H1 (cell line): Measurements from ENCODE around the gene SGO2. TPM values are rescaled to one million over a fixed set of nuclear protein-coding genes. Genes with fewer than 3 reads are reported as not detected.

ENCODE experiments used
- CTCF ChIA-PET: fragments of 300-600 bp; sonication (Branson Sonifier 250); formaldehyde crosslinking; loops from one replicate; lab custom pipeline; 2021; ENCODE audit not compliant: partially characterized antibody; lab: Charles Lee
- POLR2A ChIA-PET: fragments of 300-600 bp; sonication (Branson Sonifier 250); formaldehyde crosslinking; loops from one replicate; lab custom pipeline; 2021; ENCODE audit warnings: inconsistent platforms; ENCODE audit not compliant: partially characterized antibody; lab: Charles Lee
- DNase-seq, 2 experiments: peaks; one replicate each; pipeline versions ENCODE4 v3.0.0 to v3.0.0-alpha.2; 2010 to 2022; ENCODE audit warnings: low spot score in 2 of 2, low read depth in 1 of 2, mixed read lengths in 1 of 2
- FAIRE-seq: peaks from 2 replicates; lab custom pipeline; 2011; peaks lifted over from hg19 to GRCh38; lab: Jason Lieb, UNC
- H2AFZ ChIP-seq: 2 replicates; pipeline ENCODE4 v1.8.1; 2012; ENCODE audit warnings: low read length, inconsistent platforms
- H2AK5ac ChIP-seq: 2 replicates; pipeline ENCODE4 v1.6.1; 2013; ENCODE audit warnings: low read depth, low read length
- H2BK120ac ChIP-seq: replicated peaks from 2 replicates; pipeline ENCODE3; 2013; ENCODE audit warnings: low read depth, low read length, inconsistent platforms
- H2BK12ac ChIP-seq: 2 replicates; pipeline ENCODE4 v1.6.1; 2013; ENCODE audit warnings: low read depth, low read length
- H2BK15ac ChIP-seq: 2 replicates; pipeline ENCODE4 v1.6.1; 2013; ENCODE audit warnings: low read length
- H2BK20ac ChIP-seq: 2 replicates; pipeline ENCODE4 v1.6.1; 2013; ENCODE audit warnings: low read length
- H2BK5ac ChIP-seq: 2 replicates; pipeline ENCODE4 v1.6.1; 2013; ENCODE audit warnings: low read depth, low read length
- H3K14ac ChIP-seq: 2 replicates; pipeline ENCODE4 v1.6.1; 2013; ENCODE audit warnings: inconsistent platforms; ENCODE audit not compliant: insufficient read length
- H3K18ac ChIP-seq: 2 replicates; pipeline ENCODE4 v1.6.1; 2013; ENCODE audit warnings: low read length; ENCODE audit errors: extremely low read depth
- H3K23ac ChIP-seq: 2 replicates; pipeline ENCODE4 v1.6.1; 2013; ENCODE audit warnings: inconsistent platforms; ENCODE audit not compliant: insufficient read length
- H3K23me2 ChIP-seq: 2 replicates; pipeline ENCODE4 v1.6.1; 2013; ENCODE audit warnings: low read depth, low read length
- H3K27ac ChIP-seq: 2 replicates; pipeline ENCODE4 v1.6.1; 2011; ENCODE audit warnings: low read depth, low read length, inconsistent platforms
- H3K27me3 ChIP-seq, 4 experiments: replicated peaks in 1 of 4; 1 replicate in 1 of 4; 2 replicates in 3 of 4; pipeline versions ENCODE4 v1.6.1 to v1.8.1; 2011 to 2013; ENCODE audit warnings: low read length in 3 of 4, mild to moderate bottlenecking in 3 of 4, inconsistent platforms in 2 of 4, mixed read lengths in 2 of 4, moderate library complexity in 1 of 4; ENCODE audit not compliant: control insufficient read depth in 3 of 4, insufficient read depth in 3 of 4; ENCODE audit errors: extremely low read depth in 1 of 4
- H3K36me3 ChIP-seq, 4 experiments: 2 replicates each; pipeline versions ENCODE4 v1.6.1 to v1.8.1; 2011 to 2013; ENCODE audit warnings: mild to moderate bottlenecking in 4 of 4, low read length in 3 of 4, moderate library complexity in 2 of 4, control low read depth in 1 of 4, inconsistent platforms in 1 of 4; ENCODE audit not compliant: insufficient read depth in 4 of 4, control insufficient read depth in 2 of 4
- H3K4ac ChIP-seq: replicated peaks from 2 replicates; pipeline ENCODE3; 2013; ENCODE audit warnings: low read length, low read depth, mixed read lengths, inconsistent platforms; ENCODE audit not compliant: insufficient read length
- H3K4me1 ChIP-seq, 4 experiments: replicated peaks in 1 of 4; 1 replicate in 1 of 4; 2 replicates in 3 of 4; pipeline versions ENCODE4 v1.6.1 to v1.8.1; 2011 to 2013; ENCODE audit warnings: low read length in 3 of 4, inconsistent platforms in 2 of 4, mixed read lengths in 1 of 4; ENCODE audit not compliant: insufficient read depth in 4 of 4, control insufficient read depth in 3 of 4
- H3K4me2 ChIP-seq, 2 experiments: 2 replicates each; pipeline versions ENCODE4 v1.6.1 to v1.8.1; 2011 to 2013; ENCODE audit warnings: low read depth in 2 of 2, low read length in 2 of 2, control low read depth in 1 of 2, inconsistent platforms in 1 of 2, mild to moderate bottlenecking in 1 of 2; ENCODE audit not compliant: insufficient read depth in 1 of 2
- H3K4me3 ChIP-seq, 4 experiments: fragments of 200-600, 300-600 bp in 1 of 4; sonication (generic), shearing (Covaris generic), sonication (Bioruptor Twin) in 1 of 4; 2 replicates each; pipeline versions ENCODE4 v1.5.1 to v1.8.1; 2011 to 2016; ENCODE audit warnings: low read length in 4 of 4, low read depth in 3 of 4, control low read depth in 2 of 4, inconsistent platforms in 2 of 4, mild to moderate bottlenecking in 2 of 4, mixed read lengths in 1 of 4, moderate library complexity in 1 of 4; ENCODE audit not compliant: insufficient read depth in 2 of 4; ENCODE audit errors: extremely low read depth in 1 of 4
- H3K56ac ChIP-seq: replicated peaks from 2 replicates; pipeline ENCODE3; 2013; ENCODE audit warnings: low read depth, mild to moderate bottlenecking, mixed read lengths, low read length, inconsistent platforms; ENCODE audit not compliant: insufficient read length
- H3K79me1 ChIP-seq: 2 replicates; pipeline ENCODE4 v1.6.1; 2013; ENCODE audit warnings: low read depth, low read length, control low read depth
- H3K79me2 ChIP-seq, 2 experiments: 2 replicates each; pipeline versions ENCODE4 v1.6.1 to v1.8.1; 2012 to 2013; ENCODE audit warnings: low read length in 2 of 2, mild to moderate bottlenecking in 2 of 2, inconsistent platforms in 1 of 2; ENCODE audit not compliant: insufficient read depth in 2 of 2, control insufficient read depth in 1 of 2
- H3K9ac ChIP-seq, 4 experiments: replicated peaks in 1 of 4; 1 replicate in 1 of 4; 2 replicates in 3 of 4; pipeline versions ENCODE4 v1.6.1 to v1.8.1; 2011 to 2013; ENCODE audit warnings: low read depth in 3 of 4, low read length in 3 of 4, control low read depth in 2 of 4, mild to moderate bottlenecking in 2 of 4, moderate library complexity in 2 of 4, inconsistent platforms in 1 of 4; ENCODE audit errors: extremely low read depth in 1 of 4
- H3K9me3 ChIP-seq, 2 experiments: 2 replicates each; pipeline versions ENCODE4 v1.6.1 to v1.8.1; 2012 to 2013; ENCODE audit warnings: mild to moderate bottlenecking in 2 of 2, moderate library complexity in 2 of 2, control low read depth in 1 of 2, inconsistent platforms in 1 of 2, low read depth in 1 of 2, low read length in 1 of 2, mixed read lengths in 1 of 2; ENCODE audit not compliant: insufficient read depth in 2 of 2
- H4K20me1 ChIP-seq, 2 experiments: replicated peaks in 1 of 2; 2 replicates each; pipeline versions ENCODE3 to v1.8.1; 2011 to 2013; ENCODE audit warnings: inconsistent platforms in 2 of 2, low read length in 2 of 2, mild to moderate bottlenecking in 1 of 2; ENCODE audit not compliant: insufficient read depth in 2 of 2, control insufficient read depth in 1 of 2
- H4K5ac ChIP-seq: 2 replicates; pipeline ENCODE4 v1.6.1; 2013; ENCODE audit warnings: low read length, low read depth, mixed read lengths, inconsistent platforms; ENCODE audit not compliant: insufficient read length
- H4K8ac ChIP-seq: 2 replicates; pipeline ENCODE4 v1.8.0; 2013; ENCODE audit warnings: mild to moderate bottlenecking, moderate library complexity, low read length, inconsistent platforms; ENCODE audit not compliant: insufficient read depth; ENCODE audit errors: extremely low read depth
- H4K91ac ChIP-seq: replicated peaks from 2 replicates; pipeline ENCODE3; 2013; ENCODE audit warnings: low read length, mixed read lengths, inconsistent platforms; ENCODE audit not compliant: insufficient read length
- BCL11A ChIP-seq, 2 experiments: IDR thresholded peaks; one replicate each; pipeline ENCODE4 v1.6.1; 2011; ENCODE audit warnings: low read depth in 2 of 2, low read length in 2 of 2, mild to moderate bottlenecking in 2 of 2
- KDM4A ChIP-seq: IDR thresholded peaks from one replicate; pipeline ENCODE4 v1.7.1; 2012; ENCODE audit warnings: low read depth, mild to moderate bottlenecking, moderate library complexity, low read length, inconsistent platforms; ENCODE audit not compliant: severe bottlenecking
- POLR2AphosphoS5 ChIP-seq: IDR thresholded peaks from 2 replicates; pipeline ENCODE4 v1.6.1; 2011; ENCODE audit warnings: low read depth, low read length
- RBBP5 ChIP-seq: IDR thresholded peaks from 2 replicates; pipeline ENCODE4 v1.7.1; 2012; ENCODE audit warnings: low read depth, mild to moderate bottlenecking, inconsistent platforms, low read length, moderate library complexity, borderline replicate concordance
- WGBS, 2 experiments: shearing (Covaris generic) in 1 of 2; methylation state at CpG; one replicate each; pipeline versions ENCODE4 v1.1.6 to v1.1.7; 2013 to 2015; ENCODE audit warnings: low lambda C conversion rate in 2 of 2, mixed read lengths in 2 of 2, inconsistent platforms in 1 of 2, low coverage in 1 of 2, missing lambda C conversion rate in 1 of 2; ENCODE audit not compliant: insufficient replicate concordance in 2 of 2, insufficient coverage in 1 of 2, insufficient read length in 1 of 2; ENCODE audit errors: extremely low coverage in 1 of 2, missing lambda C conversion rate in 1 of 2; 5-methylcytosine and 5-hydroxymethylcytosine counted together
- polyA plus RNA-seq, 7 experiments: library from polyadenylated mRNA; depleted of rRNA in 3 of 7; stranded (reverse) in 5 of 7; unstranded in 2 of 7; fragments of >200 nt in 5 of 7; fragments of 200-250 nt in 2 of 7; gene quantifications; 1 replicate in 5 of 7; 2 replicates in 1 of 7; 4 replicates in 1 of 7; pipeline versions ENCODE4 v1.2.1 to v1.2.3, GENCODE V29; 2011 to 2013; ENCODE audit warnings: missing spikeins in 2 of 7, mixed read lengths in 2 of 7
- total RNA-seq: library from RNA; stranded (reverse); fragmentation: NEBNext Ultra II Directional; extraction: Animal tissue kit (Norgen Biotek cat#: 25700); gene quantifications from 2 replicates; pipeline ENCODE4 v1.2.1, GENCODE V29; 2021

The SGO2 gene
- total and polyA plus RNA-seq, 2 of the 8 experiments (the other 6 are each of a cell fraction or from before 2014, with no cell fraction given): 2.4 to 33.2 TPM

GRCh38 chr2:200592406-200593075 lies 66.5 kb downstream of the SGO2 start:
- CTCF ChIA-PET: interaction anchor here (0.6 to 1.1 kb wide), 2 partner anchors 14 to 1046 kb away, joined by 3 read pairs; no protein-coding TSS in a partner anchor
- H3K4me3 ChIP-seq: no peak overlapping the region
- H3K4me2 ChIP-seq: no peak overlapping the region
- no peaks in the 10 kb centered on the region for H3K9me3 ChIP-seq
- no peak overlapping the region for H2BK20ac ChIP-seq
- H3K14ac ChIP-seq: no peak overlapping the region
- H4K91ac ChIP-seq: no peak overlapping the region
- no peak overlapping the region for H2BK5ac ChIP-seq
- H3K18ac ChIP-seq: no peak overlapping the region
- no peak overlapping the region for H3K56ac ChIP-seq
- H3K79me2 ChIP-seq: no peaks in the 10 kb centered on the region
- no peaks in the 10 kb centered on the region for H3K36me3 ChIP-seq
- TF ChIP-seq POLR2AphosphoS5: no peak
- no peak for TF ChIP-seq RBBP5
- no peak for TF ChIP-seq BCL11A (IDR thresholded peaks at IDR 0.05; ENCODE audit: low read depth in 2 of 2, low read length in 2 of 2)
- no peak for TF ChIP-seq KDM4A
- 88% methylated on average over 1 of the region's 1 CpG; no CpG with 5 or more reads in 1 of the 2 experiments for WGBS, 2 experiments
- no peak overlapping the region for H2BK120ac ChIP-seq
- FAIRE-seq (no peak), DNase-seq (no peak)
- H3K27me3 ChIP-seq: peaks cover 0 to under 1% (median 0%) of the 10 kb centered on the region in 4 experiments; a peak in 2 of 7 replicates
- no peak overlapping the region for H3K27ac ChIP-seq
- no peak overlapping the region for H3K4ac ChIP-seq
- H2BK12ac ChIP-seq: no peak overlapping the region
- no peak overlapping the region for H4K5ac ChIP-seq
- no peak overlapping the region for H2AFZ ChIP-seq
- no peak overlapping the region for H3K9ac ChIP-seq
- no peaks in the 10 kb centered on the region for H3K4me1 ChIP-seq
- H3K23me2 ChIP-seq: no peaks in the 10 kb centered on the region
- no peaks in the 10 kb centered on the region for H4K20me1 ChIP-seq
- no peak overlapping the region for H2AK5ac ChIP-seq
- H4K8ac ChIP-seq: no peak overlapping the region
- no peaks in the 10 kb centered on the region for H3K79me1 ChIP-seq
- no peak overlapping the region for H2BK15ac ChIP-seq
- H3K23ac ChIP-seq: no peak overlapping the region
- POLR2A ChIA-PET: no interaction called here
